ENCODE data around the gene LGALS16. TPM values are rescaled to one million over a fixed set of nuclear protein-coding genes. Genes with fewer than 3 reads are reported as not detected.

Gene LGALS16
- total RNA-seq, 1 experiment from 2014 or later: not detected

GRCh38 chr19:39679056-39679790 lies 23.5 kb downstream of the LGALS16 start:
- Histone ChIP-seq H3K9me3 (ENCODE audit: control insufficient read depth in 1 of 2, insufficient read depth in 1 of 2, low read depth in 1 of 2, low read length in 2 of 2) (no peaks in the 10 kb centered on the region), H2AFZ (ENCODE audit: low read depth, low read length, poor library complexity, severe bottlenecking) (no peak overlapping the region), H3K4me2 (ENCODE audit: low read length) (no peak overlapping the region), H3K79me2 (ENCODE audit: insufficient read depth, low read length) (no peaks in the 10 kb centered on the region), H3K4me3 (replicated peaks in 1 of 2; ENCODE audit: low read depth in 1 of 2, low read length in 2 of 2) (no peak overlapping the region), H3K27ac (ENCODE audit: low read depth, low read length) (no peak overlapping the region), H3K9me2 (ENCODE audit: insufficient read depth) (no peaks in the 10 kb centered on the region), H3K36me3 (ENCODE audit: control insufficient read depth in 1 of 2, insufficient read depth in 2 of 2, low read length in 2 of 2) (no peaks in the 10 kb centered on the region), H4K20me1 (ENCODE audit: insufficient read depth) (no peaks in the 10 kb centered on the region), H3K27me3 (ENCODE audit: insufficient read depth, low read length) (peaks cover 11% of the 10 kb centered on the region; the same call in 1 of the 2 replicates), H3K4me1 (ENCODE audit: control insufficient read depth in 1 of 2, insufficient read depth in 2 of 2, low read length in 2 of 2) (peaks cover 0 to 6% of the 10 kb centered on the region in 2 experiments; a peak in 1 of 4 replicates), H3K9ac (ENCODE audit: low read length) (no peak overlapping the region)
- DNase-seq (ENCODE audit: low read depth, low spot score): no peak
- CTCF ChIA-PET: no interaction called here
- no TSS peak for BruUV-seq (replicated peaks)
- intact Hi-C loops (cut with micrococcal nuclease): no loop called here
- RAD21 ChIA-PET (ENCODE audit: low non-redundant PET in 1 of 2, low total read pairs in 2 of 2, uncharacterized antibody in 2 of 2, unreplicated experiment in 2 of 2): no interaction called here
- TF ChIP-seq SIN3A (IDR thresholded peaks at IDR 0.05; ENCODE audit: low read depth) (no peak), EZH2phosphoT487 (IDR thresholded peaks at IDR 0.05; ENCODE audit: borderline replicate concordance) (no peak), TCF7L2 (IDR thresholded peaks at IDR 0.05; ENCODE audit: borderline replicate concordance, extremely low read depth, insufficient read depth, insufficient read length) (no peak), MAX (IDR thresholded peaks at IDR 0.05) (no peak), REST (IDR thresholded peaks at IDR 0.05; ENCODE audit: low read depth) (no peak), CBX3 (IDR thresholded peaks at IDR 0.05; ENCODE audit: low read depth) (no peak), EGR1 (IDR thresholded peaks at IDR 0.05; ENCODE audit: low read depth) (no peak), POLR2AphosphoS5 (IDR thresholded peaks at IDR 0.05; ENCODE audit: low read depth, low read length) (no peak), CEBPB (IDR thresholded peaks at IDR 0.05; ENCODE audit: low read depth) (no peak), ATF3 (IDR thresholded peaks at IDR 0.05) (no peak), SP1 (IDR thresholded peaks at IDR 0.05; ENCODE audit: low read depth) (no peak)
- POLR2A ChIA-PET: no interaction called here
- ATAC-seq: no peak

Measured in HCT116 (cell line).